GM12878 (cell line): ENCODE measurements around the gene NAA15. TPM values are rescaled to one million over a fixed set of nuclear protein-coding genes. Genes with fewer than 3 reads are reported as not detected.

Experiments used
- ATAC-seq: fragments of 200-7000 bp; cut with Tn5 transposase; 3 replicates; pipeline ENCODE4 v1.9.1; 2020; ENCODE audit warnings: mild to moderate bottlenecking, moderate library complexity
- BruUV-seq: library from RNA; stranded (reverse); fragments of 400-500 nt; replicated peaks from 2 replicates; lab custom pipeline; 2021; lab: Mats Ljungman, UMichigan
- CTCF ChIA-PET: fragments of 300-600 bp; sonication (Branson Sonifier 250); formaldehyde crosslinking; extraction: SDS; loops from one replicate; lab custom pipeline; 2021; ENCODE audit warnings: inconsistent platforms; lab: Yijun Ruan, JAX
- POLR2A ChIA-PET: fragments of 350-600 bp; formaldehyde crosslinking; extraction: SDS; loops from one replicate; lab custom pipeline; 2021; ENCODE audit warnings: inconsistent platforms; lab: Charles Lee
- RAD21 ChIA-PET: fragments of 300-600 bp; sonication (Branson Sonifier 250); formaldehyde crosslinking; loops from one replicate; lab custom pipeline; 2023; ENCODE audit warnings: antibody characterized with exemption; ENCODE audit not compliant: unreplicated experiment; lab: Charles Lee
- SMC1A ChIA-PET: fragments of 300-600 bp; sonication (Branson Sonifier 250); formaldehyde crosslinking; loops from one replicate; lab custom pipeline; 2023; ENCODE audit not compliant: unreplicated experiment, uncharacterized antibody; lab: Charles Lee
- DNase-seq: peaks from one replicate; pipeline ENCODE4 v3.0.0-alpha.2; 2011; ENCODE audit warnings: low read depth, low spot score
- FAIRE-seq: peaks from 3 replicates; lab custom pipeline; 2011; peaks lifted over from hg19 to GRCh38; lab: Jason Lieb, UNC
- H2AFZ ChIP-seq: 2 replicates; pipeline ENCODE4 v1.6.0; 2011; ENCODE audit warnings: low read depth, low read length, control low read depth; ENCODE audit not compliant: control insufficient read depth
- H3K27ac ChIP-seq: 2 replicates; pipeline ENCODE4 v1.5.1; 2011; ENCODE audit warnings: control low read depth; ENCODE audit not compliant: control insufficient read depth, insufficient read depth
- H3K27me3 ChIP-seq, 2 experiments: replicated peaks in 1 of 2; 2 replicates each; pipeline versions ENCODE4 v1.6.0 to v1.6.1; 2011; ENCODE audit warnings: low read length in 1 of 2; ENCODE audit not compliant: control insufficient read depth in 2 of 2, insufficient read depth in 2 of 2
- H3K36me3 ChIP-seq, 2 experiments: 2 replicates each; pipeline ENCODE4 v1.5.1; 2011; ENCODE audit warnings: low read length in 1 of 2; ENCODE audit not compliant: control insufficient read depth in 2 of 2, insufficient read depth in 2 of 2
- H3K4me1 ChIP-seq: 2 replicates; pipeline ENCODE4 v1.6.1; 2011; ENCODE audit warnings: mild to moderate bottlenecking, low read length, moderate library complexity, mixed read lengths; ENCODE audit not compliant: control insufficient read depth, insufficient read depth
- H3K4me2 ChIP-seq: 2 replicates; pipeline ENCODE4 v1.6.0; 2011; ENCODE audit warnings: control low read depth; ENCODE audit not compliant: control insufficient read depth, insufficient read depth
- H3K4me3 ChIP-seq: fragments of 200-600 bp; sonication (generic); 2 replicates; pipeline ENCODE4 v1.5.1; 2016
- H3K79me2 ChIP-seq: 2 replicates; pipeline ENCODE4 v1.6.0; 2011; ENCODE audit warnings: low read length; ENCODE audit not compliant: control insufficient read depth, insufficient read depth
- H3K9ac ChIP-seq: 2 replicates; pipeline ENCODE4 v1.8.0; 2011; ENCODE audit warnings: low read length, control low read depth, mixed read lengths; ENCODE audit not compliant: control insufficient read depth, insufficient read depth
- H3K9me3 ChIP-seq: replicated peaks from 3 replicates; pipeline ENCODE4 v1.5.1; 2011; ENCODE audit warnings: mild to moderate bottlenecking, low read length; ENCODE audit not compliant: control insufficient read depth, insufficient read depth
- H4K20me1 ChIP-seq: 2 replicates; pipeline ENCODE4 v1.6.0; 2011; ENCODE audit not compliant: control insufficient read depth, insufficient read depth
- ASH2L ChIP-seq: fragments of 300-600, 200-600 bp; sonication (generic); IDR thresholded peaks from 2 replicates; pipeline ENCODE4 v1.6.1; 2017; ENCODE audit warnings: low read depth, mild to moderate bottlenecking, borderline replicate concordance
- BACH1 ChIP-seq: fragments of 450-650 bp; IDR thresholded peaks from 2 replicates; pipeline ENCODE4 v1.6.1; 2017; ENCODE audit warnings: mild to moderate bottlenecking, borderline replicate concordance
- CBFB ChIP-seq: IDR thresholded peaks from 2 replicates; pipeline ENCODE4 v1.6.1; 2016; ENCODE audit warnings: antibody characterized with exemption, low read depth
- EGR1 ChIP-seq, 2 experiments: IDR thresholded peaks; 1 replicate in 1 of 2; 2 replicates in 1 of 2; pipeline ENCODE4 v1.6.1; 2011 to 2012; ENCODE audit warnings: low read depth in 2 of 2, low read length in 2 of 2, borderline replicate concordance in 1 of 2, mild to moderate bottlenecking in 1 of 2, moderate library complexity in 1 of 2
- ESRRA ChIP-seq: IDR thresholded peaks from 2 replicates; pipeline ENCODE4 v1.6.1; 2012; ENCODE audit warnings: mild to moderate bottlenecking, low read length, improper control_type of control experiment
- GABPA ChIP-seq: IDR thresholded peaks from 2 replicates; pipeline ENCODE4 v1.6.1; 2014; ENCODE audit warnings: antibody characterized with exemption, low read depth, mild to moderate bottlenecking, inconsistent platforms
- HCFC1 ChIP-seq: fragments of 150-350 bp; IDR thresholded peaks from 2 replicates; pipeline ENCODE4 v1.6.1; 2014; ENCODE audit warnings: low read length
- IKZF2 ChIP-seq, 2 experiments: fragments of 450-650 bp; IDR thresholded peaks; 2 replicates each; pipeline ENCODE4 v1.6.1; 2017; ENCODE audit warnings: mild to moderate bottlenecking in 2 of 2, moderate library complexity in 2 of 2
- NFIC ChIP-seq: IDR thresholded peaks from 2 replicates; pipeline ENCODE4 v1.6.1; 2012; ENCODE audit warnings: low read depth, mild to moderate bottlenecking, inconsistent platforms, low read length, moderate library complexity
- NFYA ChIP-seq: IDR thresholded peaks from 2 replicates; pipeline ENCODE4 v1.6.1; 2011; ENCODE audit warnings: low read depth, mild to moderate bottlenecking, low read length, improper control_type of control experiment, borderline replicate concordance
- PBX3 ChIP-seq: IDR thresholded peaks from 2 replicates; pipeline ENCODE4 v1.6.1; 2011; ENCODE audit warnings: mild to moderate bottlenecking, low read depth, low read length, moderate library complexity; ENCODE audit not compliant: insufficient replicate concordance
- POLR2A ChIP-seq: IDR thresholded peaks from 2 replicates; pipeline ENCODE4 v1.6.1; 2011; ENCODE audit warnings: low read depth, mild to moderate bottlenecking, low read length
- RBBP5 ChIP-seq: fragments of 200-600 bp; sonication (generic); conservative IDR thresholded peaks from 2 replicates; pipeline ENCODE4 v1.6.1; 2016
- SMAD5 ChIP-seq: IDR thresholded peaks from 2 replicates; pipeline ENCODE4 v1.6.1; 2016; ENCODE audit warnings: antibody characterized with exemption, low read depth
- TAF1 ChIP-seq: IDR thresholded peaks from 2 replicates; pipeline ENCODE4 v1.6.1; 2011; ENCODE audit warnings: mild to moderate bottlenecking, low read depth, low read length, borderline replicate concordance
- TCF7 ChIP-seq: IDR thresholded peaks from 2 replicates; pipeline ENCODE4 v1.6.1; 2014; ENCODE audit warnings: antibody characterized with exemption, borderline replicate concordance
- ZNF274 ChIP-seq: IDR thresholded peaks from one replicate; pipeline ENCODE4 v1.8.0; 2011; ENCODE audit not compliant: insufficient read length, insufficient read depth
- ZNF384 ChIP-seq: IDR thresholded peaks from 2 replicates; pipeline ENCODE4 v1.6.1; 2012; ENCODE audit warnings: low read depth, mild to moderate bottlenecking, low read length, improper control_type of control experiment, borderline replicate concordance
- WGBS: methylation state at CpG from one replicate; pipeline ENCODE4 v1.1.6; 2016; ENCODE audit warnings: low lambda C conversion rate; ENCODE audit not compliant: insufficient replicate concordance, insufficient coverage; ENCODE audit errors: missing lambda C conversion rate; 5-methylcytosine and 5-hydroxymethylcytosine counted together
- in situ Hi-C: fragments of 300-500 bp; cut with MboI; formaldehyde crosslinking; loops from 9 replicates; pipeline ENCODE4 v1.14.3; 2018; ENCODE audit warnings: mixed read lengths
- intact Hi-C: fragments of 100-400 bp; cut with micrococcal nuclease; formaldehyde crosslinking; loops from one replicate; pipeline ENCODE4 v1.14.2; 2022; ENCODE audit not compliant: unreplicated experiment
- polyA plus RNA-seq, 11 experiments: library from polyadenylated mRNA; depleted of rRNA in 4 of 11; unstranded in 6 of 11; stranded (reverse) in 5 of 11; fragments of >200 nt; fragmentation: Nextera tagmentation in 4 of 11; fragmentation: Illumina TruSeq in 1 of 11; extraction: Ambion mirVana in 4 of 11; extraction: Trizol in 1 of 11; gene quantifications; 1 replicate in 1 of 11; 2 replicates in 10 of 11; pipeline versions ENCODE4 v1.2.1 to v1.2.3, GENCODE V29; 2011 to 2016; ENCODE audit warnings: inconsistent platforms in 2 of 11, missing spikeins in 2 of 11, low read depth in 1 of 11
- total RNA-seq, 4 experiments: library from RNA; depleted of rRNA in 3 of 4; stranded (reverse); fragments of >200 nt in 3 of 4; fragmentation: Illumina TruSeq in 1 of 4; extraction: Trizol in 1 of 4; gene quantifications; 2 replicates each; pipeline versions ENCODE4 v1.2.1 to v1.2.3, GENCODE V29; 2013 to 2021

NAA15 gene
- total and polyA plus RNA-seq, 10 of the 15 experiments (the other 5 are each of a cell fraction or from before 2014, with no cell fraction given): 24.3 to 93.1 (median 51.9) TPM

GRCh38 chr4:139458543-139458942 lies 157.2 kb downstream of the NAA15 start:
- no peaks in the 10 kb centered on the region for H4K20me1 ChIP-seq
- no peaks in the 10 kb centered on the region; the same call in 2 of the 3 replicates for H3K9me3 ChIP-seq
- peaks cover 6% of the 10 kb centered on the region; the same call in 1 of the 2 replicates for H3K4me1 ChIP-seq
- H3K9ac ChIP-seq: no peak overlapping the region
- no peak overlapping the region for H3K27ac ChIP-seq
- H3K4me2 ChIP-seq: peak overlapping the region; percentile 31
- no peaks in the 10 kb centered on the region for H3K27me3 ChIP-seq
- BruUV-seq: no TSS peak
- intact Hi-C loops: loop anchor here (5.0 to 10.0 kb wide), 2 partner anchors 154 to 441 kb away; partner anchors contain the start of genes NAA15, NDUFC1 and NOCT
- in situ Hi-C loops: no loop called here
- ATAC-seq (no peak), FAIRE-seq (no peak), DNase-seq (no peak)
- ChIA-PET SMC1A (interaction anchor here (1.2 kb wide), 1 partner anchor 12 kb away, joined by 4 read pairs; no protein-coding TSS in a partner anchor), CTCF (interaction anchor here (3.6 kb wide), 1 partner anchor 72 kb away, joined by 20 read pairs; no protein-coding TSS in a partner anchor), POLR2A (no interaction called here), RAD21 (no interaction called here)
- no peak overlapping the region for H2AFZ ChIP-seq
- 0 out of 4 replicates have a peak, but pooled peaks cover 0 to 3% of the 10 kb centered on the region in 2 experiments for H3K36me3 ChIP-seq
- 100% methylated on average over 1 of the region's 1 CpG for WGBS
- peaks cover 55% of the 10 kb centered on the region for H3K79me2 ChIP-seq
- TF ChIP-seq NFIC: no peak
- TF ChIP-seq GABPA: no peak
- no peak overlapping the region for H3K4me3 ChIP-seq

- DNase-seq (no peak), ATAC-seq (no peak), FAIRE-seq (no peak)
- intact Hi-C loops: loop anchor here (5.0 to 10.0 kb wide), 2 partner anchors 154 to 442 kb away; partner anchors contain the start of genes NAA15, NDUFC1 and NOCT
- H3K79me2 ChIP-seq: peaks cover 54% of the 10 kb centered on the region
- ChIA-PET SMC1A (no interaction called here), POLR2A (no interaction called here), CTCF (interaction anchor here (0.8 to 1.4 kb wide), 2 partner anchors 16 to 232 kb away, joined by 4 read pairs; no protein-coding TSS in a partner anchor), RAD21 (no interaction called here)
- H3K36me3 ChIP-seq: 0 out of 4 replicates have a peak, but pooled peaks cover 0 to 3% of the 10 kb centered on the region in 2 experiments
- WGBS: 81% methylated on average over 3 of the region's 3 CpGs
- no peaks in the 10 kb centered on the region for H4K20me1 ChIP-seq
- H3K4me3 ChIP-seq: no peak overlapping the region
- BruUV-seq: no TSS peak
- H3K4me1 ChIP-seq: peaks cover 6% of the 10 kb centered on the region; the same call in 1 of the 2 replicates
- H3K4me2 ChIP-seq: no peak overlapping the region
- H2AFZ ChIP-seq: no peak overlapping the region
- H3K9me3 ChIP-seq: no peaks in the 10 kb centered on the region; the same call in 2 of the 3 replicates
- H3K27ac ChIP-seq: no peak overlapping the region
- in situ Hi-C loops: no loop called here
- H3K9ac ChIP-seq: no peak overlapping the region
- no peak for TF ChIP-seq ZNF384
- no peak for TF ChIP-seq BACH1
- TF ChIP-seq POLR2A: no peak
- no peak for TF ChIP-seq ESRRA
- no peak for TF ChIP-seq ZNF274
- no peak for TF ChIP-seq RBBP5
- TF ChIP-seq SMAD5: no peak
- TF ChIP-seq PBX3: no peak
- TF ChIP-seq TCF7: no peak
- TF ChIP-seq EGR1 (IDR thresholded peaks at IDR 0.05; ENCODE audit: borderline replicate concordance in 1 of 2, low read depth in 2 of 2, low read length in 2 of 2): no peak
- no peak for TF ChIP-seq TAF1
- no peak for TF ChIP-seq NFYA
- no peak for TF ChIP-seq IKZF2 (IDR thresholded peaks at IDR 0.05)
- no peak for TF ChIP-seq CBFB
- TF ChIP-seq ASH2L: no peak
- TF ChIP-seq HCFC1: no peak
- no peaks in the 10 kb centered on the region for H3K27me3 ChIP-seq
Measured at GRCh38 chr4:139458999-139459398, 157.7 kb downstream of the NAA15 start.
